Fibroblast of the aortic adventitia (primary cell): ENCODE data around the gene CERS6. TPM values are rescaled to one million over a fixed set of nuclear protein-coding genes. Genes with fewer than 3 reads are reported as not detected.

Source experiments
- DNase-seq: peaks from one replicate; pipeline ENCODE4 v3.0.0-alpha.2; 2010; ENCODE audit warnings: low read depth
- H3K4me3 ChIP-seq: 2 replicates; pipeline ENCODE4 v1.5.1; 2011; ENCODE audit warnings: low read depth, mild to moderate bottlenecking, control low read depth, low read length, moderate library complexity
- CTCF ChIP-seq: IDR thresholded peaks from 2 replicates; pipeline ENCODE4 v1.5.1; 2011; ENCODE audit warnings: mild to moderate bottlenecking, low read length, control low read depth, inconsistent platforms; ENCODE audit not compliant: insufficient read depth
- total RNA-seq: library from RNA; depleted of rRNA; stranded (reverse); fragments of >200 nt; gene quantifications from 2 replicates; pipeline ENCODE4 v1.2.3, GENCODE V29; 2012; ENCODE audit warnings: low replicate concordance

CERS6 gene
- total RNA-seq, 1 donor = 14.2 TPM

GRCh38 chr2:168529054-168529833 lies 73.2 kb downstream of the CERS6 start:
- H3K4me3 ChIP-seq = no peak overlapping the region
- DNase-seq = no peak
- TF ChIP-seq CTCF = no peak

- TF ChIP-seq CTCF = no peak
- DNase-seq = no peak
- H3K4me3 ChIP-seq = no peak overlapping the region
These were observed 74.0 kb downstream of the CERS6 start for GRCh38 chr2:168529900-168530561.

GRCh38 chr2:168530982-168531622 lies 75.0 kb downstream of the CERS6 start:
- no peak for TF ChIP-seq CTCF
- DNase-seq = peak; percentile 49
- H3K4me3 ChIP-seq = no peak overlapping the region

GRCh38 chr2:168534926-168535325 lies 78.9 kb downstream of the CERS6 start:
- no peak for TF ChIP-seq CTCF
- DNase-seq = no peak
- H3K4me3 ChIP-seq = no peak overlapping the region

GRCh38 chr2:168536925-168537466 lies 80.9 kb downstream of the CERS6 start:
- TF ChIP-seq CTCF = no peak
- H3K4me3 ChIP-seq = no peak overlapping the region
- no peak for DNase-seq

- no peak for DNase-seq
- H3K4me3 ChIP-seq = no peak overlapping the region
- TF ChIP-seq CTCF = no peak
These were observed 82.1 kb downstream of the CERS6 start for GRCh38 chr2:168538133-168538532.
